Measurements from ENCODE around the gene PNRC1. TPM values are rescaled to one million over a fixed set of nuclear protein-coding genes. Genes with fewer than 3 reads are reported as not detected.

Gene PNRC1
- total and polyA plus RNA-seq, 10 donors: 73.1 to 350 (median 309) TPM

- DNase-seq: no peak
- Histone ChIP-seq H3K27me3 (replicated peaks in 1 of 7) (no peaks in the 10 kb centered on the region), H3K36me3 (no peaks in the 10 kb centered on the region), H3K9me3 (no peaks in the 10 kb centered on the region), H3K27ac (peak overlapping the region in 1 of 8 donors; percentile 3), H3K4me1 (peaks cover 0 to 21% (median 0%) of the 10 kb centered on the region in 6 donors), H3K4me3 (no peak overlapping the region)
- TF ChIP-seq POLR2AphosphoS5 (IDR thresholded peaks at IDR 0.05) (no peak), CTCF (IDR thresholded peaks at IDR 0.05 in 8 of 11, conservative IDR thresholded peaks at IDR 0.05 in 3 of 11) (no peak), POLR2A (IDR thresholded peaks at IDR 0.05) (no peak)
- 53 to 72% (median 58%) methylated on average over 3 of the region's 3 CpGs for WGBS, 5 donors
- intact Hi-C loops (cut with DNase I; ENCODE audit: low total_unique reads): no loop called here
Observed at GRCh38 chr6:89050697-89051096, 29.9 kb upstream of the PNRC1 start.

GRCh38 chr6:89051676-89052075 is 28.9 kb upstream of the PNRC1 start:
- no peak overlapping the region for H3K4me3 ChIP-seq
- peaks cover 0 to 6% (median 0%) of the 10 kb centered on the region in 8 donors for H3K9me3 ChIP-seq
- H3K27me3 ChIP-seq (replicated peaks in 1 of 7): no peaks in the 10 kb centered on the region
- WGBS, 5 donors: 35 to 62% (median 54%) methylated on average over 3 of the region's 3 CpGs
- intact Hi-C loops (cut with DNase I; ENCODE audit: low total_unique reads): no loop called here
- H3K27ac ChIP-seq: no peak overlapping the region
- H3K36me3 ChIP-seq: no peaks in the 10 kb centered on the region
- no peak for DNase-seq
- peaks cover 0 to 21% (median 0%) of the 10 kb centered on the region in 6 donors for H3K4me1 ChIP-seq
- TF ChIP-seq POLR2A (IDR thresholded peaks at IDR 0.05) (no peak), POLR2AphosphoS5 (IDR thresholded peaks at IDR 0.05) (no peak), CTCF (IDR thresholded peaks at IDR 0.05 in 8 of 11, conservative IDR thresholded peaks at IDR 0.05 in 3 of 11) (no peak)

- no peaks in the 10 kb centered on the region for H3K27me3 ChIP-seq (replicated peaks in 1 of 7)
- H3K9me3 ChIP-seq: peaks cover 0 to 7% (median 0%) of the 10 kb centered on the region in 8 donors
- peaks cover 0 to 11% (median 0%) of the 10 kb centered on the region in 6 donors for H3K4me1 ChIP-seq
- 89 to 94% (median 91%) methylated on average over 4 of the region's 4 CpGs for WGBS, 5 donors
- no peak for DNase-seq
- H3K4me3 ChIP-seq: no peak overlapping the region
- no peaks in the 10 kb centered on the region for H3K36me3 ChIP-seq
- intact Hi-C loops (cut with DNase I; ENCODE audit: low total_unique reads): no loop called here
- TF ChIP-seq POLR2AphosphoS5 (IDR thresholded peaks at IDR 0.05) (no peak), CTCF (IDR thresholded peaks at IDR 0.05 in 8 of 11, conservative IDR thresholded peaks at IDR 0.05 in 3 of 11) (no peak), POLR2A (IDR thresholded peaks at IDR 0.05) (no peak)
- no peak overlapping the region for H3K27ac ChIP-seq
Observed at GRCh38 chr6:89054208-89054607, 26.3 kb upstream of the PNRC1 start.

DNA sequence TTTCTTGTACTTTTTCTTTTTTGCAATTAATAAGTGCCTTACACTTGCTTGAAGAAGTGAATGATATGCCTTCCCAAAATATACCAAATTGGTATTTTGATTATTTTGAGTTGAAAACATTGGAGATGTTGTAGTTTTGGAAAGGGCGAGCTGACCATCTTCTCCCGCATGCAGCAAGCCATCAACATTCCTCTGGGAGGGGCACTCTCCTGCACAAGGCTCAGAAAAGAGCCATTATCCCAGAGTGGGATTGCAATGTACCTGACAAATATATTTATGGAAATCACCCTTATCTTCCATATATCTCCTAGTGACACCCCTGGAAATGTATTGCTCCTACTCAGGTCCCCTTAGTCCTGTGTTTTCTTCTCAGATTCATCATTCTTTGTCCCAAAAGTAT is 22.8 kb upstream of the PNRC1 start:
- H3K27me3 ChIP-seq (replicated peaks in 1 of 7): no peaks in the 10 kb centered on the region
- no peak for DNase-seq
- H3K4me3 ChIP-seq: no peak overlapping the region
- H3K36me3 ChIP-seq: no peaks in the 10 kb centered on the region
- TF ChIP-seq POLR2A (IDR thresholded peaks at IDR 0.05) (no peak), CTCF (IDR thresholded peaks at IDR 0.05 in 8 of 11, conservative IDR thresholded peaks at IDR 0.05 in 3 of 11) (no peak)
- no peak overlapping the region for H3K27ac ChIP-seq
- intact Hi-C loops (cut with DNase I; ENCODE audit: low total_unique reads): no loop called here
- 88 to 96% (median 91%) methylated on average over 2 of the region's 2 CpGs for WGBS, 5 donors
- peaks cover 0 to 7% (median 0%) of the 10 kb centered on the region in 8 donors for H3K9me3 ChIP-seq
- no peaks in the 10 kb centered on the region for H3K4me1 ChIP-seq
